GM19395 (cell line): ENCODE measurements around the gene TMEM175.

Experiments used
- ATAC-seq: cut with Tn5 transposase; IDR thresholded peaks from one replicate; pipeline ENCODE4 v1.9.1; 2021; ENCODE audit warnings: mild to moderate bottlenecking, moderate library complexity; ENCODE audit not compliant: unreplicated experiment

TMEM175 gene

DNA sequence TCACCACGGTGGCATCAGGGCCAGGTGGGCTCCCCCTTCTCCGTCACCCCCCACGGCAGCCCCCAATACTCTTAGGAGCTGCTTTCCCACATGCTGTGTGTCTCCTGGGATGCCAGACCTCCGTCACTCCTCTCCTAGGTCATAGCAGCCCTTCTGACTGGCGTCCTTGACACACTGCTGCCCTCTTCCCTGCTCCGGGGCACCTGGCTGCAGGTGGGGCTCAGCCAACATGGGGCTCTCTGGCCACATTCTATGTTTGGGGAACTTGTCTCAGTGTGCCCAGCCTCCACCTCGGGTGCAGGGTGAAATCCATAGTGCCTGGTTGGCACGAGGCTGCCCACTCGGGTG lies 13.8 kb downstream of the TMEM175 start:
- no peak for ATAC-seq

DNA sequence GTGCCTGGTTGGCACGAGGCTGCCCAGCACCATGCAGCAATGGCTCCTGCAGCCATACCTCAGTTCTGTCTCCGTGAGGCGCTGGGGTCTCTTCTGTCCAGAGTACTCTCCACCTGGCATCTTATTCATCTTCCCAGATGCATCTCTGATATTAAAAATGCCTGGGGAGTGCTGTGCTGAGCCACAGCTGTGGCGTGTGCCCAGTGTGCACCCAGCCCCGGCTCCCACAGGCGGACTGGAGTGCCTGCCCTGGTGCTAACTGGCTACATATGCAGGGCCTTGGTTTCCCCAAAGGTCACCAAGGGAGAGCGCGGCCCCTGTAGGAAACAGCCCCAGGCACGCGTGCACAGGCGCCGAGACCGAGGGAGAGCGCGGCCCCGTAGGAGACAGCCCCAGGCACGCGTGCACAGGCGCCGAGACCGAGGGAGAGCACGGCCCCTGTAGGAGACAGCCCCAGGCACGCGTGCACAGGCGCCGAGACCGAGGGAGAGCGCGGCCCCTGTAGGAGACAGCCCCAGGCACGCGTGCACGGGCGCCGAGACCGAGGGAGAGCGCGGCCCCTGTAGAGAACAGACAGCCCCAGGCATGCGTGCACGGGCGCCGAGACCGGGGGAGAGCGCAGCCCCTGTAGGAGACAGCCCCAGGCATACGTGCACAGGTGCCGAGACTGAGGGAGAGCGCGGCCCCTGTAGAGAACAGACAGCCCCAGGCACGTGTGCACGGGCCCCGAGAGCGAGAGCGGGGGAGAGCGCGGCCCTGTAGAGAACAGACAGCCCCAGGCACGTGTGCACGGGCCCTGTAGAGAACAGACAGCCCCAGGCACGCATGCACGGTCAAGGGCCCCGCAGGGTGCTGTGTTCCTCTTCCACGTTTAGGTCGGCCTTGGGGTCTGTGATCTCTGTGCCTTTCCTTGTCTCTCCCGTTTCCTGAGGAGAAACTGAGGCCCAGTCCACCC lies 14.5 kb downstream of the TMEM175 start:
- no peak for ATAC-seq

DNA sequence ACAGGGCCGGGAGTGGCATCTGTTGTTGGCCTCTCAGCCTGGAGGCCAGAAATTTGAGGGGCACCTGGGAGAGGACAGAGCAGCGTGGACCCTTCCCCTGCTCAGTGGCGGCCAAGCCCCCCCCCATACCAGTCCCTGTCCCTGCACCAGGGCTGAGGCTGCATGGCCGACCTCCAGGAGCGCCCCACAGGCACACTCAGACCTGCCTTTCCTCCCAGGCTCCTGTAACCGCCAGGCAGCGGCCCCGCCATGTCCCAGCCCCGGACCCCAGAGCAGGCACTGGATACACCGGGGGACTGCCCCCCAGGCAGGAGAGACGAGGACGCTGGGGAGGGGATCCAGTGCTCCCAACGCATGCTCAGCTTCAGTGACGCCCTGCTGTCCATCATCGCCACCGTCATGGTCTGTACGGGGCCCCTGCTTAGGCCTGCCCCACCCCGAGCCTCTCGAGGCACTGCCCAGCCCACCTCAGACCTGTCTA lies 15.3 kb downstream of the TMEM175 start:
- ATAC-seq = no peak

DNA sequence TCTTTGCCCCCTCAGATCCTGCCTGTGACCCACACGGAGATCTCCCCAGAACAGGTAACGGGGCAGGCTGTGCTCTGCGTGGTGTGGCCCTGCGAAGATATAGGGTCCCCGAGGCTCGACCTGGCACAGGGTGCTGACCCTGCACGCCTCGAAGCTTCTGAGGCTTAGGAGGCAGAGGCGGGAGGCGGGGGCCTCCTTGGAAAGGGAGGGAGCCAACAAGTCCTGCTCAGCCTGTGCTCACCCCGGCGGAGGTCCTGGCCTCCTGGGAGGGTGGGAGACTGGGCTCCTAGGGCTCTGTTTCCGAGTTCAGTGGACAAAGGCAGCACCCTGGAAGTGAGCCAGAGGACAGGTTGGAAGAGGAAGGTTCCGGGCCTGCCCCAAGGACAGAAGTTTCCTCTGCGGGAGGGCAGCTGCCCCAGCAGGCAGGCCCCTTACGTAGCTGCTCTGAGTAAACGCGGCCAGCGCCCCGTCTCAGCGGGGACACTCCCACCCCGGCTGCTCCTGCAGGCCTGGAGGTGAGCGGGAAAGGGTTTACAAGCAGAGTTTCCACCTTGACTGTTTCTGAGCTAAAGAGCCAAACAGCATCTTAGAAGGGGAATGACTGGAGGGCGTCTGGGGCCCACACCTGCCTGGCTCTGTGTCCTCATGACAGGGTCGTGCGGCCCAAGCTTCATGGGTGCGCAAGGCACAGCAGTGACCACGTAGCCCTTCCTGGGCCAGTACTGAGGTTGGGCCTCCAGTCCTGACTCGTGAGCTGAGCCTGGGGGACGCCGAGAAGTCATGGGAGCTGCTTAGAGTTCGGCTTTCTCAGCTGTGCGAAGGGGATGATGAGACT lies 16.1 kb downstream of the TMEM175 start:
- no peak for ATAC-seq

DNA sequence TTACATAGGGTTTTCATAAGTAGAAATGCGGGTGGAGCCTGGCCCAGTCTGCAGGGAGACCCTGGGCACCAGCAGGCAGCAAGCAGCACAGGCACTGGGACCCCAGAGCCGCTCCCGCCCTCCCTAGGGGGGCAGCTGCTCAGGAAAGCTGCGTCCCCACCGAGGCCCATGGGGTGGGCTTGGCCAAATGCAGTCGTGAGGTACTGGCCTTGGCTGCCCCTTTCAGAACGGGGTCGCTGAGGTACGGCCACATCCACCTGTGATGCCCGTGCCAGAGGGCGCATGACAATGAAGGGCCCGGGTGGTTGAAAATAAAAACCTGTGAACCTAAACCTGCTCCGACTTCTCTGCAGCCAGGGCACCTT lies 16.7 kb downstream of the TMEM175 start:
- ATAC-seq = no peak

DNA sequence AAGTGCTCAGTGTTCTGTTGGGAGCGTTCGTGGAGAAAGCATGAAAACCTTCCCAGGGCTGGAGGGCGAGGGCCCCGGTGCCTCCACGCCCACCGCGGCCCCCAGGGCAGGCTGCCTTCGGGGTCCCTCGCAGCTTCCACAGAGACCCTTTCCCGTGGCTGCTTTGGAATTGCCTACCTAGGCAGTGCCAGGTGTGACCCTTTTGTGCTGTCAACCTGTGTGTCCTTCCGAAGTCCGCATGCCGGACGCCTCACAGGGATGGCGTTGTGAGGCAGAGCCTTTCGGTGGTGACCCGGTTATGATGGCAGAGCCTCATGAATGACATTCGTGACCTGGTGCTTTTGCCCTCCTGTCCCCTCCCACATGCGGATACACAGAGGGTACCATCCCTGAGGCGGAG lies 17.4 kb downstream of the TMEM175 start:
- ATAC-seq = no peak

DNA sequence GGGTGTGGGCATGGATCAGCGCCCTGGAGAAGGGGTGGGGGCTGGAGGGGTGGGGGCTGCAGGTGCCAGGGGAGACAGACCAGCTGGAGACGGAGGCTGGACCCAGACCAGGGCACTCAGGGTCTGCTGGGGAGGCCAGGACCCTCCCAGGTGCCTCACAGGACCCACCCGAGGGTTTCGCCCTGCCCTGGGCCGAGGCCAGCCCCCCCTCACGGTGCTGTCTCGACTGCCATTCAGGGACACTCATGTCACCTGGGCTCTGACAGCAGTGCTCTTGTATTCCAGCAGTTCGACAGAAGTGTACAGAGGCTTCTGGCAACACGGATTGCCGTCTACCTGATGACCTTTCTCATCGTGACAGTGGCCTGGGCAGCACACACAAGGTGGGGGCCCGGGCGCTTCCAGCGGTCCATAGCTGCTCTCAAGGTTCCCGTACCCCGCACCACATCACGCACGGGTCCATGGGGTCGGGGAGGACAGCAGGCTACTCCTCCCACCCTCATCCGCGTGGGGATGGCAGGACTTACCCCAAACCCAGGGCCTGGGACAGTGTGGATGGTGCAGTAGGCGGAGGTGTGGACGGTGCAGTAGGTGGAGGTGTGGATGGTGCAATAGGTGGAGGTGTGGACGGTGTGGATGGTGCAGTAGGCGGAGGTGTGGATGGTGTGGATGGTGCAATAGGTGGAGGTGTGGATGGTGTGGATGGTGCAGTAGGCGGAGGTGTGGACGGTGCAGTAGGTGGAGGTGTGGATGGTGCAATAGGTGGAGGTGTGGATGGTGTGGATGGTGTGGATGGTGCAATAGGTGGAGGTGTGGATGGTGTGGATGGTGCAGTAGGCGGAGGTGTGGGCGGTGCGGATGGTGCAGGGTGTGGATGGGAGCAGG lies 18.1 kb downstream of the TMEM175 start:
- ATAC-seq = no peak

DNA sequence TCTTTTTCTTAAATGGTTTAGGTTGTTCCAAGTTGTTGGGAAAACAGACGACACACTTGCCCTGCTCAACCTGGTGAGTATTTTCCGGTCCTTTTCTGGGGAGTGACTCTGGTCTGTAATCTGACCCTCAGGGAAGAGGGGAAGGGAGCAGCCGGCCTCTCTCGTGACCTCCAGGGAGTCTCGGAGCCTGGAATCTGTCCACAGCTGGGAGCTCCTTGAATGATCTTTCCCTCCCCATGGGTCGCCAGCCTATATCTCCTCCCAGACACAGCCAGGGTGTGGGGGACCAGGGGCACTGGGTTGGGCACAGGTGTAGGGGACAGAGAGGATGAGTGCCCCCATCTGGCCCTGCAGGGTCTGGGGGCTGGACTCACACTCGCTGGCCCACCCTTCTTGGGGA lies 18.9 kb downstream of the TMEM175 start:
- no peak for ATAC-seq

DNA sequence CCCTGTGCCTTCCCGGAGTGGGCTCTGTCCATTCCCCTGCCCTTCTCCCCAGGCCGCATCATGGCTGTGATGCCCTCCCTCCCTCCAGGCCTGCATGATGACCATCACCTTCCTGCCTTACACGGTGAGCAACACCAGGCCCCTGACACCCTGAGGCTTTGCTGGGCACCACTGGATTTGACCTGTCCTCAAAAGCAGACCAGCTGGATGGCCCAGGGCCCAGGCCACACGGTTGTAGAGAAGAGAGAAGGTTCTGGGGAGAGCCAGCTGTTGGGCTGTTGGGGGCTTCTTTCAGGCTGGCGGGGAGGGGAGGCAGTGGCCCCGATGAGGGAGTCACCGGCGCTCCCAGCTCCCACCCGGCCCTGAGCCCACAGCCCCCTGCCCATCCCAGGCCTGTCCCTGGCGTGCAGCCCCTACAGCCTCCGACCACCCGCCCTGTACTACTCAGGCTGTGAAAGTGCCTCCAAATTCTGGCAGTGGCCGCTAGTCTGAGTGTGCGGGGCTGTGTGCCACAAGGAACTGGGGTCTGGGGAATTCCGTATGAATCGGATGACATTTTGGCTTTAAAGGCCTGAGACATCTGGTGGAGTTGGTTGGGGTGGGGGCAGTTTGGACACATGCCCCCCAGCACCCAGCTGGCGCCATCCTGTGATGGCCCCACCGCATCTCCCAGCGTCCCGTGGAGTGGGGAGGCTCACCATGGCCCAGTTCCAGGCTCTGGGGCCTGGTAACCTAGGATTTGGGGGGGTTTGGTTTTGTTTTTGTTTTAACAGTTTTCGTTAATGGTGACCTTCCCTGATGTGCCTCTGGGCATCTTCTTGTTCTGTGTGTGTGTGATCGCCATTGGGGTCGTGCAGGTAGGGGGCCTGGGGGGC lies 19.6 kb downstream of the TMEM175 start:
- ATAC-seq = no peak

DNA sequence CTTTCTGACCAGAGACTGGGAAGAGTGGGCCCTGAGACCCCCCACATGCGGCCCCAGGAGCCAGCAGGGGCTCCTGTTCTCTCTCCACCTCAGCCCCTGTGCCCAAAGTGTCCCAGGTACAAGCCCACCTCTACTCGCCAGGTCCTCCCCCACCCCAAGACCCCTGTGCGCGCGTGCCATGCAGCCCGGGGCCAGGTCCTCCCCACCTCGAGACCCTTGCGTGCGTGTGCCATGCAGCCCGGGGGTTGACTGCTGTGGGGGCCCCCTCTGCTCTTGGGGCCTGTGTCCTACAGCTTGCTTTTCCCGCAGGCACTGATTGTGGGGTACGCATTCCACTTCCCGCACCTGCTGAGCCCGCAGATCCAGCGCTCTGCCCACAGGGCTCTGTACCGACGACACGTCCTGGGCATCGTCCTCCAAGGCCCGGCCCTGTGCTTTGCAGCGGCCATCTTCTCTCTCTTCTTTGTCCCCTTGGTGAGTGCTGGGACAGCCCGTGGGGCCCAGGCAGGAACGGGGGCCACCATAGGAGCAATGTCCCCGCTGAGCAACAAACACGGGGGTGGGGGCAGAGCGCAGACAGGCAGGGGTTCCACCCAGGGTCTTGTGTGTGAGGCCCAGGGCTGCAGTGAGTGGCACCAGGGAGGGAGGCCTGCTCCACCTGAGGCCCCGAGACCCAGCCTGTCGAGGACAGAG lies 20.8 kb downstream of the TMEM175 start:
- no peak for ATAC-seq

DNA sequence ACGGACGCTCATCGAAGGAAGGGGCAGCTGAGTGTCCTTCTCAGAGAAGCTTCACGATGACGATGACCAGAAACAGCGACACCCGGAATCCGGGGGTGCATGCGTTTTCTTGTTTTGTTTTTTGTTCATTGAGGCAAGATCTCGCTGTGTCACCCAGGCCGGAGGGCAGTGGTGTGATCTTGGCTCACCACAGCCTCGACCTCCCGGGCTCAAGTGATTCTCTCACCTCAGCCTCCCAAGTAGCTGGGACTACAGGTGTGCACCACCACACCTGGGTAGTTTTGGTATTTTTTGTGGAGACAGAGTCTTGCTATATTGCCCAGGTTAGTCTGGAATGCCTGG lies 21.3 kb downstream of the TMEM175 start:
- ATAC-seq = no peak

DNA sequence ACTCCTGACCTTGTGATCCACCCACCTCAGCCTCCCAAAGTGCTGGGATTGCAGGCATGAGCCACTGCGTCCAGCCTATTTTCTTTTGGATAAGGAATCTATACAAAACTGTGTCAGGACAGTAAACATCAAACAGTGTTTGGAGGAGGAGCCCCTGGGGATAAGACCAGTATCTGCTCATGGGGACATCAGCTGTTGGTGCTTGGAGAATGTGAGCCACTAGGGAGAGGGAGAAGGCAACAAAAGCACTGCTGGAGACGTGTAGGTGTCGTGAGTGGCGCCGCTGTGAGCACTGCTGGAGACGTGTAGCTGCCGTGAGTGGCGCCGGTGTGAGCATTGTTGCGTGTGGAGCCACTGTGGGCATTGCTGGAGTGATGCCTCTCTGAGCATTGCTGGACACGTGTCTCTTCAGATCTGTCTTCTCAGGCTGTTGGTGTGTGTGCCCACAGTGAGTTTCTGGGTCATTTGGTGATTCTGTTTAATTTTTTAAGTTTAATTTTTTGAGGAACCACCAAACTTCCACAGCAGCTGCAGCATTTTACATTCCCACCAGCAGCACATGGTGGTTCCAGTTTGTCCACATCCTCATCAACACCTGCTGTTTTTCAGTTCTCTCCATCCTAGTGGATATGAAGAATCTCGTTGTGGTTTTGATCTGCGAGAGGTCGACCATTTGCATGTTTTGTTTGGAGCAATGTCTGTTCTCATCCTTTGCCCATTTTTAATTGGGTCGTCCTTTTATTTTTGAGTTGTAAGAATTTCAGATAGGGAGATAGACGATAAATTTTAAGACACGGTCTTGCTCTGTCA lies 22.2 kb downstream of the TMEM175 start:
- ATAC-seq = no peak

DNA sequence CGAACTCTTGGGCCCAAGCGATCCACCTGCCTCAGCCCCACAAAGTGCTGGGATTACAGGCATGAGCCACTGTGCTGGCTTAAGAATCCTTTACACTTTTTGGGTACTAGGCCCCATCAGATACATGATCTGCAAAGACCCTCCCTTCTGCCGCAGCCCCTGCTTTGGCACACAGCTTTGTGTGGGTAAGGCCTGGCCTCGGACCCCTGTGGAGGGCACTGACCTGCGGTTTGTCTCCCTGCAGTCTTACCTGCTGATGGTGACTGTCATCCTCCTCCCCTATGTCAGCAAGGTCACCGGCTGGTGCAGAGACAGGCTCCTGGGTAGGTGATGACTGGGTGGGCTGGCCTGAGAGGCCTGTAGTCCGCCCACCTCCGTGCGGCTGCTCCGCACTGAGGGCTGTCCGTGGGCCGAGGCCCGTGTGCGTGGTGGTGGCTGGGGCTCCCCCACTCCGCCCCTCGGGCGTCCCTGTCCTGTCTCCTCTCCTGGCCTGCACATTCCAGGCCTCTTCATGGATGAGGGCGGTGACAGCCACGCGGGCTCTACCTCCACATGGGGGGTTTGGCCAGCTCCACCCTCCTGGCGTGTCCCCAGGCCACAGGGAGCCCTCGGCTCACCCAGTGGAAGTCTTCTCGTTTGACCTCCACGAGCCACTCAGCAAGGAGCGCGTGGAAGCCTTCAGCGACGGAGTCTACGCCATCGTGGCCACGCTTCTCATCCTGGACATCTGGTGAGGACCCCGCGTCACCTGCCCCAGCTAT lies 23.1 kb downstream of the TMEM175 start:
- no peak for ATAC-seq

DNA sequence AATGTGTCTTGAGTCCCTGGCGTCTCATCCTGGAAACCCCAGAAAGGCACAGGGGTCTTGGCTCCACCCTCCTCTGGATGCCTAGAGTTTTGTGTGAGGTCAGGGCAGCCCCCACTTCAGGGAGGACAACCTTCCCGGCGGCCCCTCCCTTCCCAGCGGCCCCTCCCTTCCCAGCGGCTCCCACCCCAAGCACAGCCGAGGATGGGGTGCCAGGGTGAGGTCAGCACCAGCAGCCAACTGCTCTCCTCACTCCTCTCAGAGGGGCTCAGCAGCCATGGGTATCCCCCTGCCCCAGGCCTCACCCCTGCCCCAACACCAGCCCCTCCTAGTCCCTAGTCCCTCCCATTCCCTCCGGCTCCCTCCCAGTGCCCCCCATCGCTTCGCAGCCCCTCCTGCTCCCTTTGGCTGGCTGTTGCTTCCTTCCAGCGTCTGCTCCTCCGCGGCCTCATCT lies 23.7 kb downstream of the TMEM175 start:
- ATAC-seq = no peak

DNA sequence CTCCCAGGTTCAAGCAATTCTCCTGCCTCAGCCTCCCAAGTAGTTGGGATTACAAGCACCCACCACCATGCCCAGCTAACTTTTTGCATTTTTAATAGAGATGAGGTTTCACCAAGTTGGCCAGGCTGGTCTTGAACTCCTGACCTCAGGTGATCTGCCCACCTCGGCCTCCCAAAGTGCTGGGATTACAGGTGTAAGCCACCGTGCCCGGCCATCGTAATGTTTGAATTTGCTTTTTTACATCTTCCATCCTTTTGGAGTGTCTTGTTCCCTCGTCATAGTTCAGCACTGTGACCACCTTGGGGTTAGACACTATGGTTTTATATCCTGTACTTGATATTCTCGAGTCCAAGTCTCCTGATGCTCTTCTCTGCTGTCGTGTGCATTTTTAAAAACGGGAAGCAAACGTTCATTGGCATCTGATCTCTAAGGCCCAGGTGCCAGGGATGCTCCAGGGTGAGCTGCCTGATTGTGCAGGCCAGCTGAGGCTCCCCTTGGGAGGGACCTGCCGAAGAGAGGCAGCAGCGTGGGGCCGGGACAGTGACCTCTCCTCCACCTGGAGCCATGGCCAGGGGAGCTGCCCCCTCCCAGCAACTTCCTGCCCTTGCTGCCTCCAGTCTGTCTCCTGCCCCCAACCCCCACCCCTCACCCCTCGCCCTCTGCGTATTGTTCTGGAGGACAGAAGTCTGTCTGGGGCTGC lies 24.4 kb downstream of the TMEM175 start:
- ATAC-seq = no peak

DNA sequence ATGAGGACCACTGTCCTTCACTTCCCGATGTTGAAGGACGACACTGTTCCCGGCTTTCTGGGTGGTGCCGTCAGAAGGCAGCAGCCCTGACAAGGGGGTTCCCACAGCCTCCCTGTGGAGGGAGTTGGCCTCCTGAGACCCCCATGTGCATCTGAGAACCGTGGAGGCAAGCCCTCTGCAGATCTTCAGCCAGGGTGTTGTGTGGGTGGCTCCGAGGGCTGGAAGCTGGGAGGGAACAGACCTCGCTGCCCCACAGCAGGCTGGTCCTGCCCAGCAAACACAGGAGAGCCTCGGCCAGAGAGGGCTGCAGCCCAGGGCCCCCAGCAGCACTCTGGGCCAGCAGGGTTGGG lies 24.9 kb downstream of the TMEM175 start:
- no peak for ATAC-seq

DNA sequence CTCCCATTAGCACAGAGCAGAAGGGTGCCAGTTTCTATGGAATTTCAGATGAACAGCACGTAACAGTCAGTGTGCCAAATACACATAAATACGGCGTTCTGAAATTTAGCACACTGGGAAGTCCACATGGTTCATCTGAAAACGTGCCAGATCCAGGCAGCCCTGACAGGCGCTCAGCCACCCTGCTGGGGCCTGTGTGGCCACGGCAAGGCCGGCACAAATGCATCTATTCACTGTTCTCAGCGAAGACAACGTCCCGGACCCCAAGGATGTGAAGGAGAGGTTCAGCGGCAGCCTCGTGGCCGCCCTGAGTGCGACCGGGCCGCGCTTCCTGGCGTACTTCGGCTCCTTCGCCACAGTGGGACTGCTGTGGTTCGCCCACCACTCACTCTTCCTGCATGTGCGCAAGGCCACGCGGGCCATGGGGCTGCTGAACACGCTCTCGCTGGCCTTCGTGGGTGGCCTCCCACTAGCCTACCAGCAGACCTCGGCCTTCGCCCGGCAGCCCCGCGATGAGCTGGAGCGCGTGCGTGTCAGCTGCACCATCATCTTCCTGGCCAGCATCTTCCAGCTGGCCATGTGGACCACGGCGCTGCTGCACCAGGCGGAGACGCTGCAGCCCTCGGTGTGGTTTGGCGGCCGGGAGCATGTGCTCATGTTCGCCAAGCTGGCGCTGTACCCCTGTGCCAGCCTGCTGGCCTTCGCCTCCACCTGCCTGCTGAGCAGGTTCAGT lies 25.5 kb downstream of the TMEM175 start:
- no peak for ATAC-seq
